HCT116 (cell line): Measurements from ENCODE around the gene ARR3.

ENCODE experiments used
- JUND ChIP-seq: IDR thresholded peaks from 2 replicates; pipeline ENCODE4 v1.6.1; 2012
- ZNF274 ChIP-seq: fragments of 200-500 bp; sonication (Bioruptor generic); IDR thresholded peaks from 2 replicates; pipeline ENCODE4 v1.6.1; 2014; ENCODE audit warnings: mild to moderate bottlenecking, low read depth, low read length, inconsistent platforms

DNA sequence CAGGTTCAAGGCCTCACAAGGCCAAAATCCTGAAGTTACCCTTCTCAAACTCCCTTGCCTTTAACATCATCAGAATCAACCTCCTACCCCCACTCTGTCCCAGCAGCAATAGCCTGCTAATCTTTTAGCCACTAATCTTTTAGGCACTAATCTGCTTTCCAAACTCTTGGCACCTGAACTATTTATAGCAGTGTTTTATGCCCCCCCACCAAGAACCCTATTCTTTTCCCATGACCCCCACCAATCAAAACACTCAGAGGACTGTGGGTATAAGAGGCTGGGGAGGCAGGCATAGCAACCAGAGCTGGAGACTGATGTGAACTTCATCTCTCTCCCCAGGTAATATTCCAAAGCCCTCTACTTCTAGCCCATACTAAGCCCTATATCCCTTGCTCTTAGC is at the start of gene ARR3:
- no peak for TF ChIP-seq JUND
- no peak for TF ChIP-seq ZNF274
